Central memory CD8-positive, alpha-beta T cell (primary cell): Measurements from ENCODE around the gene SDHAF3.
"Not testable (repeated sequence)": the region's sequence is repeated elsewhere in the genome, so short reads cannot be mapped to it uniquely, and the experiment has no call there.

Experiments used
- ATAC-seq: fragments of 150-1000 bp; cut with Tn5 transposase; replicated peaks from 2 replicates; pipeline ENCODE4 v1.10.0; 2022; ENCODE audit warnings: mild to moderate bottlenecking, moderate FRiP score, moderate number of reproducible peaks; ENCODE audit not compliant: poor library complexity, severe bottlenecking; ENCODE audit errors: extremely low read depth
- DNase-seq, 2 donors: peaks; one replicate each; pipeline ENCODE4 v3.0.0; 2021; ENCODE audit warnings: low spot score in 2 of 2
- H3K27ac Mint-ChIP-seq: one replicate; pipeline ENCODE4 v1.8.0; 2022; ENCODE audit warnings: low read depth, mild to moderate bottlenecking, moderate library complexity, mixed read lengths
- H3K27me3 Mint-ChIP-seq: one replicate; pipeline ENCODE4 v1.8.0; 2022; ENCODE audit warnings: mixed read lengths
- H3K36me3 Mint-ChIP-seq: one replicate; pipeline ENCODE4 v1.8.0; 2022; ENCODE audit warnings: mild to moderate bottlenecking, moderate library complexity, mixed read lengths; ENCODE audit not compliant: insufficient read depth
- H3K4me1 Mint-ChIP-seq: one replicate; pipeline ENCODE4 v1.8.0; 2022; ENCODE audit warnings: mixed read lengths
- H3K4me3 Mint-ChIP-seq: one replicate; pipeline ENCODE4 v1.8.0; 2022; ENCODE audit warnings: mild to moderate bottlenecking, moderate library complexity, mixed read lengths
- H3K9me3 Mint-ChIP-seq: one replicate; pipeline ENCODE4 v1.8.0; 2022; ENCODE audit warnings: mixed read lengths

Gene SDHAF3

DNA sequence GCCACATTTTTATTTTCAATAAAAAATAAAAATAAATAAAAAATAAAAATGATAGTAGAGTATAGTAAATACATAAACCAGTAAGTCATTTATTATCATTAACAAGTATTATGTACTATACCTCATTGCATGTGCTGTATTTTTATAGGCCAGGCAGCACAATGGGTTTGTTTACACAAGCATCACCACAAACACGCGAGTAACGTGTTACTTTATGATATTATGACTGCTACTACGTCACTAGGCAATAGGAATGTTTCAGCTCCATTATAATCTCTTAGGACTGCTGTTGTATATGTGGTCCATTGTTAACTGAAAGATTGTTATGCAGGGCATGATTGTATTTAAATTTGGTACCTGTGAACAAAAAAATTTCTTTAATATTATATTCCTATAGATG lies 20.8 kb upstream of the SDHAF3 start:
- Mint-ChIP-seq H3K27ac (no peak overlapping the region), H3K4me3 (no peak overlapping the region), H3K36me3 (no peaks in the 10 kb centered on the region), H3K9me3 (no peaks in the 10 kb centered on the region), H3K27me3 (peaks cover 56% of the 10 kb centered on the region), H3K4me1 (no peaks in the 10 kb centered on the region)
- ATAC-seq (no peak), DNase-seq (no peak)

DNA sequence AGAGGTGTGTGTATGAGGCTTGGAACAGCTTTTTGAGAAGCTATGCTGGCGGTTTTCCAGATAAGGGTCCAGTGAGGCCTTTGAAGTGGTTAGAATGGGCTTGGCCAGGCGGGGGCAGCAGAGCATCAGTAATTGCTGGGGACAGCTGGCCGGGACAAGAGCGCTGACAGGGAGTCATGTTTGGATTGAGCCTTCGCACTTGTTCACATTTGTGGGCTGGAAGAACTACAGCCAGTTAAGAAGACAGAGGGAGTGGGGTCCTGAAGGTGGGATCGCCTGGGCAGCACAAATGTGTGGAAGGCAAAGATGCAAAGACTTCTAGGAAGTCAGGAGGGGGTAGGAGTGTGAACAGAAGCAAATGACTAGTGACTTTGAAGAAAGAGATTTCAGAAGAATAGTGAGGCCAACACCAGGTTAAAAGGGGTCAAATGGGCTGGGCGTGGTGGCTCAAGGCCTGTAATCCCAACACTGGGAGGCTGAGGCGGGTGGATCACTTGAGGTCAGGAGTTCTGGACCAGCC lies 12.7 kb upstream of the SDHAF3 start:
- peaks cover 43% of the 10 kb centered on the region for H3K27me3 Mint-ChIP-seq
- no peak for ATAC-seq
- no peaks in the 10 kb centered on the region for H3K9me3 Mint-ChIP-seq
- peak; percentile 41 to 42 for DNase-seq
- no peak overlapping the region for H3K27ac Mint-ChIP-seq
- no peak overlapping the region for H3K4me3 Mint-ChIP-seq
- no peaks in the 10 kb centered on the region for H3K4me1 Mint-ChIP-seq
- no peaks in the 10 kb centered on the region for H3K36me3 Mint-ChIP-seq

DNA sequence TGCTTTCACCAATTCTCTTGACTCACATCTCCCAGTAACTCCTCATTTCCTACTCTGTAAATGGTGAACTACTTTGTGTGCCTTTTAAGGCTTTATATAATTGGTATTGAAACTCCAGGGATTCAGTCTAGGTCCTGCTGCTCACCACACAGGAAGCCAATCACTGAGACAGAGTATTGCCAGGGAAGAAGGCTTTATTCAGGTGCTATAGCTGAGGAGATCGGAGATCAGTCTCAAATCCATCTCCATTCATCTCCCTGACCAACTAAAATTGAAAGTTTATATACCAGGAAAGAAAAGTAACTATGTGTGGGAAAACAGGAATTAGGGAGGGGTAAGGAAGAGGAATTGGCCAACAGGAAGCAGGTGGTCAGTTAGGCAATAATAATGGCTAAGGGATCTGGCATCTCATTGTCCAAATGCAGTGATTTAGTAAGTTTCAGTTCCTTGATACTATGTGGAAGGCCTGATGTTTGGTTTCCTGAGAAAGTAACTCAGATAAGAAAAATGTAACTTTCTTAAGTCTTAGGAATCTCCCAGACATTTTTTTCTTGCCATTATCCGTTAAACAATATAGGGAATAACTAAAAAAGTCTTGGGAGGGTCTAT lies 10.2 kb upstream of the SDHAF3 start:
- Mint-ChIP-seq H3K27me3 (peaks cover 34% of the 10 kb centered on the region), H3K27ac (no peak overlapping the region)
- DNase-seq: no peak

DNA sequence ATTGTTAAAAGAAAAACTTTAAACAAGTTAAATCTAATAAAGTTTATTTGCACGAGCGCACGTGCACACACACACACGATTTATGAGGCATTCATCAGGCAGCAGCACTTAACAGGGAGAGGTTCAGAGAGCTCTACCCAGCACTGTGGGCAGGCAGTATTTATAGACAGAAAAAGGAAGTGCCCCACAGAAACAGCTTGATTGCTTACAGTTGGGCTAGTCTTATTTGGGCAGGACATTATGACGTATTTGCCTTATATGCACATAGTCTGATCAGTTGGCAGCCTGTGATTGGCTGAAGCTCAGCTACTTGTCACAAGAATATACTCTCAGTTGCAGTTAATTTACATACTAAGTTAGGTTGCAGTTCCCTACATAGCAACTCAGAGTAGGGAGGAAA lies 1.2 kb upstream of the SDHAF3 start:
- Mint-ChIP-seq H3K9me3 (no peaks in the 10 kb centered on the region), H3K4me1 (peaks cover 43% of the 10 kb centered on the region), H3K27me3 (peaks cover 1% of the 10 kb centered on the region), H3K4me3 (peak overlapping the region; percentile 88), H3K36me3 (peaks cover 11% of the 10 kb centered on the region), H3K27ac (peak overlapping the region; percentile 90)
- ATAC-seq: no peak
- DNase-seq: no peak

More for the DNA sequence above, 10.2 kb upstream of the SDHAF3 start:
- ATAC-seq: no peak
- Mint-ChIP-seq H3K36me3 (no peaks in the 10 kb centered on the region), H3K4me1 (no peaks in the 10 kb centered on the region), H3K4me3 (no peak overlapping the region), H3K9me3 (peaks cover 5% of the 10 kb centered on the region)

DNA sequence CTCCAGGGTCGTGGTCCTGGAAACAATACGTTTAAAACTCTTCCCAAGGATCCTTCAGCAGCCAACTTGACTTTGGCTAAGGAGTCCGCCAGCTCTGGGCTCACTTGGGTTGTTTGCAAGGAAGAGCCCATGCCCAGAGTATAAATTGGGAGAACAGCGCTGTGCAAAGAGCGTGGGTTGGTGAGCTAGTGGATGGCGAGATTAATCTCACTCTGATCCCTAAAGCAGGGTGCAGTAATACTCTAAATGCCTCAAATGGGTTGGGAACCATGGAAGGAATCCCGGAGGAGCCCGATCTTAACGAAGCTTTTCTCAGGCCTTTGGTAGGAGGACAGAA lies 495 bp upstream of the SDHAF3 start:
- Mint-ChIP-seq H3K27me3 (no peaks in the 10 kb centered on the region), H3K9me3 (no peaks in the 10 kb centered on the region), H3K4me3 (peak overlapping the region; percentile 88), H3K36me3 (peaks cover 11% of the 10 kb centered on the region), H3K27ac (peak overlapping the region; percentile 90), H3K4me1 (peaks cover 46% of the 10 kb centered on the region)
- DNase-seq: no peak
- ATAC-seq: peak; percentile 2

DNA sequence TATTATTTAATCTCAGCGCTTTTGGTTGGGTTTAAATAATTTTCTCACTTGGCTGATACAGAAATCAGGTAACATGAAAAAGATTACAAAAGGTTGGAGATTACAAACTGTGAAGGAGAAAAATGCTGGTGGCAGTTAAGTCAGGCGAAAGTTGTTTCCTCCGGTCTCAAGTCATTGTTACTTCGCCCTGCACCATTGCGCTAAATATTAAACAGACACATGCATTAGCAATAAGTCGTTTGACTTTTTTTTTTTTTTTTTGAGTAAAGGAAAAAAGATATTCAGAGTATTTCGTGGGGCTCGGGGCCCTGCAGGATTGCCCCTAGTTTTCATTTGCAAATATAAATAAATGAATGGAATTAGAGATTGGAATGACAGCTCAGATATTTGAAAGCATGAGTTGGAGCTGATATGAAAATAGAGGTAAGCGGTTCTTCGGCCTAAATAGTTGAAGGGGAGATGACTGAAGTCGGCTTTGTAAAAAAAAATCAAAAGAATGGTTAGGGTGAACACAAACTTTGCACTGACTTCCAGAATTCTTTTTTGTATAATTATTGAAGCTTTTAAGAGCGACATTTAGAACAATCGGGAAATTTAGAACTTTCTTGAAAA lies 914 bp downstream of the SDHAF3 start:
- peaks cover 46% of the 10 kb centered on the region for H3K4me1 Mint-ChIP-seq
- no peaks in the 10 kb centered on the region for H3K27me3 Mint-ChIP-seq
- H3K27ac Mint-ChIP-seq: peak overlapping the region; percentile 90
- H3K4me3 Mint-ChIP-seq: peak overlapping the region; percentile 88
- H3K36me3 Mint-ChIP-seq: peaks cover 10% of the 10 kb centered on the region
- ATAC-seq (no peak), DNase-seq (no peak)
- H3K9me3 Mint-ChIP-seq: no peaks in the 10 kb centered on the region

DNA sequence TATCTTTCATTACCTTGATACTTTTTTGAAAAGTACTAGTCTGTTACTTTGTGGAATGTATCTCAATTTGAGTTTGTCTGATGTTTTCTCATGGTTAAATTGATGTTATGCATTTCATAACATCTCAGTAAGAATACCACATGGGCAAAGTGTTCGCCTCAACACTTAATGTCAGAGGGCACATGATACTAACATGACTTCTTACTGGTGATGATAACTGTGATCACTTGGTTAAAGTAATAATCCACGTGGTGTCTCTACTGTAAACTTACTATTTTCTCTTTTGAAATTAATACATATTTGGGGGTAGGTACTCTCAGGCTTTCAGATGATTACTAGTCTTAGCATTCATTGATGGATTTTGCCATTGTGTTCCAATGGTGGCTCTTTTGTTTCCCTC lies 2.2 kb downstream of the SDHAF3 start:
- ATAC-seq (no peak), DNase-seq (no peak)
- Mint-ChIP-seq H3K27ac (no peak overlapping the region), H3K27me3 (no peaks in the 10 kb centered on the region), H3K4me1 (peaks cover 46% of the 10 kb centered on the region), H3K4me3 (peak overlapping the region; percentile 17), H3K36me3 (peaks cover 9% of the 10 kb centered on the region), H3K9me3 (no peaks in the 10 kb centered on the region)

DNA sequence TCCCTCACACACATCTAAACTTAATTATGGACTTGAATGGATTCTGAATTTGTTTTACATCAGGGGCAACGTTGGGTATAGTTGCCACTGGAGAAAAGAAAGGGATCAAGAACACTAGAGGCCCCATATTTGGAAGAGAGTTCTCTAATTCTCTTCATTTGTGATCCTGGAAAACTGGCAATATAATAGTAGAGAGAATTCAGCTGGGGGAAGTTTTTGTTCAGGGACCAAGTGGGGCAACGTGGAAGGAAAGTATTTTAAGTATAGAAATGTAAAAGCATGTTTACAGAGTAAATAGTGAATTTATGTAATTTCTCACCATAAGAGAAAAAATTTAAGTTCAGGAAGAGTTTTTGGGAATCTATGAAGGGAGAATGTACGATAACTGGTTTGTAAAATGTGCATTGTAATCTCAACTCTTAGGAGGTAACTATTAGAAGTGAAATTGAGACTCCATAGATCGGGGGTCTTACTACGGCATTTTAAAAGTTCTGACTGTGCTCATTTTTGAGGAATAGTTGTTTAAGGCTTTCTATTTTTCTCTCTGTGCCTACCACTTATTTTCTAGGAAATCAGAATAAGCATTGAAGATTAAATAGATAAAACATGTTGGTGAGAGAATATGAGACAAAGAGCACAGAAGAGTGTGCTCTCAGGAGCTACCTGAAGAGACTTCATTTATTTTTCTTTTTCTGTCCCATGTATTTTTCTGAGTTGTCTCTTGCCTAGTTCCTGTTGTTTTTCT lies 3.4 kb downstream of the SDHAF3 start:
- Mint-ChIP-seq H3K9me3 (peaks cover 8% of the 10 kb centered on the region), H3K36me3 (peaks cover 9% of the 10 kb centered on the region), H3K27ac (no peak overlapping the region), H3K4me3 (no peak overlapping the region), H3K4me1 (peaks cover 46% of the 10 kb centered on the region), H3K27me3 (no peaks in the 10 kb centered on the region)
- no peak for DNase-seq
- ATAC-seq: no peak

DNA sequence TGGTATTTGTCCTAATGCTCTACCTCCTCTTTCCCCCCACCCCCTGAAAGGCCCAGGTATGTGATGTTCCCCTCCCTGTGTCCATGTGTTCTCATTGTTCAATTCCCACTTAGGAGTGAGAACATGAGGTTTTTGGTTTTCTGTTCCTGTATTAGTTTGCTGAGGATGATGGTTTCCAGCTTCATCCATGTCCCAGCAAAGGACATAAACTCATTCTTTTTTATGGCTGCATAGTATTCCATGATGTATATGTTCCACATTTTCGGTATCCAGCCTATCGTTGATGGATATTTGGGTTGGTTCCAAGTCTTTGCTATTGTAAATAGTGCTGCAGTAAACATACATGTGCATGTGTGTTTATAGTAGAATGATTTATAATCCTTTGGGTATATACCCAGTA lies 5.6 kb downstream of the SDHAF3 start:
- not testable (repeated sequence) for ATAC-seq, H3K9me3 Mint-ChIP-seq
- H3K4me1 Mint-ChIP-seq: peaks cover 33% of the 10 kb centered on the region

DNA sequence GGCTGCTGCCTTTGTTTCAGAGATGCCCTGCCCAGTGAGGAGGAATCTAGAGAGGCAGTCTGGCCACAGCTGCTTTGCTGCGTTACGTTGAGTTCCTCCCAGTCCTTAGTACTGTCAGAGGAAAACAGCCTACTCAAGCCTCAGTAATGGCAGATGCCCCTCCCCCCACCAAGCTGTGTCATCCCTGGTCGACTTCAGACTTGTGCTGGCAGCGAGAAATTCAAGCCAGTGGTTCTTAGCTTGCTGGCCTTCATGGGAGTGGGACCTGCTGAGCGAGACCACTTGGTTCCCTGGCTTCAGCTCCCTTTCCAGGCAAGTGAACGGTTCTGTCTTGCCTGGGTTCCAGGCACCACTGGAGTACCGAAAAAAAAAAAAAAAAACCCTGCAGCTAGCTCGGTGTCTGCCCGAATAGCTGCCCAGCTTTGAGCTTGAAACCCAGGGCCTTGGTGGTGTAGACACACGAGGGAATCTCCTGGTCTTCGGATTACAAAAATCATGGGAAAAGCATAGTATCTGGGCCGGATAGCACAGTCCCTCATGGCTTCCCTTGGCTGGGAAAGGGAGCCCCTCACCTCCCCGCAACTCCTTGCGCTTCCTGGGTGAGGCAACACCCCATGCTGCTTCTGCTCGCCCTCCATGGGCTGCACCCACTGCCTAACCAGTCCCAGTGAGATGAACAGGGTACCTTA lies 9.1 kb downstream of the SDHAF3 start:
- peaks cover 8% of the 10 kb centered on the region for H3K9me3 Mint-ChIP-seq
- peaks cover 10% of the 10 kb centered on the region for H3K4me1 Mint-ChIP-seq
- no peaks in the 10 kb centered on the region for H3K36me3 Mint-ChIP-seq
- no peaks in the 10 kb centered on the region for H3K27me3 Mint-ChIP-seq
- H3K4me3 Mint-ChIP-seq: no peak overlapping the region
- H3K27ac Mint-ChIP-seq: no peak overlapping the region
- ATAC-seq: no peak
- no peak for DNase-seq

More for the DNA sequence above, 5.6 kb downstream of the SDHAF3 start:
- H3K36me3 Mint-ChIP-seq, H3K27ac Mint-ChIP-seq, H3K4me3 Mint-ChIP-seq, H3K27me3 Mint-ChIP-seq, DNase-seq: not testable (repeated sequence)

DNA sequence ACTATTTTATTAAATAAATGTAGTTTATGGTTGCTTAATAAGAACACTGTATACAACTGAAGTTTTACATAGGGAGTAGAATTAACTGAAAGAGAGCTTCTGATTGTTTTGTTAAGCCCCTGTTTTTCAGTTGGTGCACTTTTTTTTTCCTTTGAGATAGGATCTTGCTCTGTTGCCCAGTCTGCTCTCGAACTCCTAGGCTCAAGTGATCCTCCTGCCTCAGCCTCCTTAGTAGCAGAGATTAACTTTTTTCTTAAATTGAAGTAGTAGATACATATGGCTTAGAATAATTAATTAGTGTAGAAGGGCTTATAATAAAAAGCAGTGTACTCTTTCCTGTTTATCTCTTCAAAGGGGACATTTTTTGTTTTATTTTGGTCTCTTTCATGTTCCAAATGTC lies 11.2 kb downstream of the SDHAF3 start:
- H3K36me3 Mint-ChIP-seq: no peaks in the 10 kb centered on the region
- H3K9me3 Mint-ChIP-seq: peaks cover 8% of the 10 kb centered on the region
- no peak for DNase-seq
- ATAC-seq: no peak
- no peak overlapping the region for H3K4me3 Mint-ChIP-seq
- H3K27ac Mint-ChIP-seq: no peak overlapping the region
- no peaks in the 10 kb centered on the region for H3K27me3 Mint-ChIP-seq
- peaks cover 10% of the 10 kb centered on the region for H3K4me1 Mint-ChIP-seq

DNA sequence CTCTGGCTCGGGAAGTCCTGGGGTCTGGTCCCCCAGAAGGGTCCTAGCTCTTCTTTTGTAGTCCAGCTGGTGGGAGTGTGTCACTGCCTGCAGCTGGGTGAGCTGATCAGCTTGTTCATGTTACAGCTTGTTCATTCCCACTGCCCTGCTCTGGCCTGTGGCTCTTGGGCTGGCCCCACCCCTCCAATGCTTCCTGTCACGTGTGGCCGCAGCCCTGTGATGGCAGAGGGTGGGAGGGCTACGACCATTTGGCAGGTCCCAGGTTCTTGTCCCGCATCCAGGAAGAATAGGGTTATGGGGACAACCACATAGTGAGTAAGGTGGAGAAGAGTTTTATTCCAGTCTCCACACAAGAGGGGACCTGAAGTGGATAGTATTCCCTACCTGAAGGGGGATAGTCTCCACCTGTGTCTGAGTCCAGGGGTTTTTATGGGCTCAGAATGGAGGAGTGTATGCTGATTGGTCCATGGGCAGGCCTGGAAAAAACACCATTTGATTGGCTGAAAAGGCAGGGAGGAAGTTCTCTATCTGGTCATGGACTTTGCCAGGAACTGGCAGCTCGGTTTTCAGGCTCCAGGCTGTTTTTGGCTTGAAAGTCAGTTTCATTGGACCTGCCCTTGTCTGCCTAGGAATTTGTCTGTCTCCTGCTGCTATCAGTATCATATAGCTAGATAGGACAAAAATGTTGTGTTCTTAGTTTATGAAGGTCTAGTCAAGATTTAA lies 13.1 kb downstream of the SDHAF3 start:
- ATAC-seq: no peak
- Mint-ChIP-seq H3K36me3 (no peaks in the 10 kb centered on the region), H3K4me3 (no peak overlapping the region), H3K9me3 (peaks cover 1% of the 10 kb centered on the region), H3K4me1 (peaks cover 14% of the 10 kb centered on the region), H3K27me3 (no peaks in the 10 kb centered on the region), H3K27ac (no peak overlapping the region)
- DNase-seq: no peak
